PC-3 (cell line): Measurements from ENCODE around the gene SH3RF3.

Experiments
- CTCF ChIP-seq: fragments of 300-600 bp; sonication (generic); conservative IDR thresholded peaks from 2 replicates; pipeline ENCODE4 v1.5.1; 2017; ENCODE audit warnings: antibody characterized with exemption, low read depth, mild to moderate bottlenecking, low read length
- EZH2 ChIP-seq: fragments of 300-600 bp; sonication (generic); IDR thresholded peaks from one replicate; pipeline ENCODE4 v1.6.1; 2017; ENCODE audit warnings: antibody characterized with exemption, mild to moderate bottlenecking, low read length; ENCODE audit not compliant: unreplicated experiment
- EZH2phosphoT487 ChIP-seq: fragments of 300-600 bp; sonication (generic); IDR thresholded peaks from 2 replicates; pipeline ENCODE4 v1.6.1; 2018; ENCODE audit warnings: mild to moderate bottlenecking, antibody characterized with exemption, low read length, borderline replicate concordance

- TF ChIP-seq CTCF (no peak), EZH2 (no peak), EZH2phosphoT487 (no peak)
Observed at GRCh38 chr2:109301746-109302145, 172.7 kb downstream of the SH3RF3 start.
